22Rv1 (cell line): ENCODE results near the gene SLC26A8.

Experiments used
- CTCF ChIP-seq: fragments of 450-650 bp; IDR thresholded peaks from 2 replicates; pipeline ENCODE4 v1.5.1; 2017; ENCODE audit warnings: mild to moderate bottlenecking
- ZFX ChIP-seq: fragments of 450-650 bp; IDR thresholded peaks from 2 replicates; pipeline ENCODE4 v1.6.1; 2017; ENCODE audit warnings: antibody characterized with exemption, borderline replicate concordance

- TF ChIP-seq CTCF (no peak), ZFX (no peak)
Observed at GRCh38 chr6:35931120-35931561, 93.3 kb downstream of the SLC26A8 start.
